DOHH2 (cell line): ENCODE data around the gene TTN.
"Not testable (repeated sequence)": the region's sequence is repeated elsewhere in the genome, so short reads cannot be mapped to it uniquely, and the experiment has no call there.

Experiments
- CTCF ChIP-seq: fragments of 200-600 bp; sonication (generic); IDR thresholded peaks from one replicate; pipeline ENCODE4 v1.5.1; 2014; ENCODE audit warnings: antibody characterized with exemption, mild to moderate bottlenecking, low read depth, low read length; ENCODE audit not compliant: poor library complexity, severe bottlenecking
- EZH2phosphoT487 ChIP-seq: fragments of 200-600 bp; sonication (generic); IDR thresholded peaks from 2 replicates; pipeline ENCODE4 v1.6.1; 2017; ENCODE audit warnings: borderline replicate concordance, mild to moderate bottlenecking, antibody characterized with exemption, low read length, moderate library complexity, mixed read lengths

DNA sequence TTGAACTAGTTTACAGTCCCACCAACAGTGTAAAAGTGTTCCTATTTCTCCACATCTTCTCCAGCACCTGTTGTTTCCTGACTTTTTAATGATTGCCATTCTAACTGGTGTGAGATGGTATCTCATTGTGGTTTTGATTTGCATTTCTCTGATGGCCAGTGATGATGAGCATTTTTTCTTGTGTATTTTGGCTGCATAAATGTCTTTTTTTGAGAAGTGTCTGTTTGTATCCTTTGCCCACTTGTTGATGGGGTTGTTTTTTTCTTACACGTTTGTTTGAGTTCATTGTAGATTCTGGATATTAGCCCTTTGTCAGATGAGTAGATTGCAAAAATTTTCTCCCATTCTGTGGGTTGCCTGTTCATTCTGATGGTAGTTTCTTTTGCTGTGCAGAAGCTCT lies 281.8 kb downstream of the TTN start:
- TF ChIP-seq CTCF, EZH2phosphoT487: not testable (repeated sequence)
